ENCODE results near the gene RBL2. TPM values are rescaled to one million over a fixed set of nuclear protein-coding genes. Genes with fewer than 3 reads are reported as not detected.

Gene RBL2
- total and polyA plus RNA-seq, 2 of the 13 experiments (the other 11 are each of a cell fraction or from before 2014, with no cell fraction given), result 41.2 to 60.9 TPM

DNA sequence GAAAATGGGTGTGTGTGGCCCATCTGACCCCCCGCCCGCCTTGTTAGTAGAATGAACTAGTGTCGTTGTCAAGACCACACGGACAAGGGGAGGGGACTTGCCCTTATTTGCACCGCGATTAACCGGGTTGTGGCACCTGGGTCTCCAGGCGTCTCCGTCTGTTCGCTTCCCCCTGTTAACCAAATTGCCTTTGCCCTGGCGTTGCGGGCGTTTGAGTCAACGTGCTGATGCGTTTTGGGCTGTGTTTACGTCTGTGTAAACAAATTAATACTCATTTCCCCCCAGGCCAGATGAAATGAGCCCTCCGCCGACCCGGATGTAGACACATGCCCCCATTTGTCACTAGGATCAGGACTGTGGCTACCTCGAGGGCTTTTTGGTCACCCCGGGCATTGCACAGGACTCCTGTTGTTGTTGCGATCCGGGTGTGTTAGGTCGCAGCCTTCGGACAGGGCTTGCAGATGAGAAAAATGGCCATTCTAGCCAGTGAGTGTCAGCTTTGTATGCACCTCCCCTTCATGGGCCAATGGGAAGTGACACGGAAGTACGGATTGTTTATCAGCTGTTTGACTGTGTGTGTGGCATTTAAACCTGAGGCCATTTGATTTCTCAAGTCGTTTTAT lies 906 bp downstream of the RBL2 start (continued):
- TF ChIP-seq, protein P1, sequence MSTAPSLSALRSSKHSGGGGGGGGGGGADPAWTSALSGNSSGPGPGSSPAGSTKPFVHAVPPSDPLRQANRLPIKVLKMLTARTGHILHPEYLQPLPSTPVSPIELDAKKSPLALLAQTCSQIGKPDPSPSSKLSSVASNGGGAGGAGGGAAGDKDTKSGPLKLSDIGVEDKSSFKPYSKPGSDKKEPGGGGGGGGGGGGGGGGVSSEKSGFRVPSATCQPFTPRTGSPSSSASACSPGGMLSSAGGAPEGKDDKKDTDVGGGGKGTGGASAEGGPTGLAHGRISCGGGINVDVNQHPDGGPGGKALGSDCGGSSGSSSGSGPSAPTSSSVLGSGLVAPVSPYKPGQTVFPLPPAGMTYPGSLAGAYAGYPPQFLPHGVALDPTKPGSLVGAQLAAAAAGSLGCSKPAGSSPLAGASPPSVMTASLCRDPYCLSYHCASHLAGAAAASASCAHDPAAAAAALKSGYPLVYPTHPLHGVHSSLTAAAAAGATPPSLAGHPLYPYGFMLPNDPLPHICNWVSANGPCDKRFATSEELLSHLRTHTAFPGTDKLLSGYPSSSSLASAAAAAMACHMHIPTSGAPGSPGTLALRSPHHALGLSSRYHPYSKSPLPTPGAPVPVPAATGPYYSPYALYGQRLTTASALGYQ (CRISPR knock-in tag; IDR thresholded peaks at IDR 0.05), result no peak
- TF ChIP-seq HHEX (CRISPR knock-in tag; IDR thresholded peaks at IDR 0.05), result no peak
- TF ChIP-seq, protein P2, sequence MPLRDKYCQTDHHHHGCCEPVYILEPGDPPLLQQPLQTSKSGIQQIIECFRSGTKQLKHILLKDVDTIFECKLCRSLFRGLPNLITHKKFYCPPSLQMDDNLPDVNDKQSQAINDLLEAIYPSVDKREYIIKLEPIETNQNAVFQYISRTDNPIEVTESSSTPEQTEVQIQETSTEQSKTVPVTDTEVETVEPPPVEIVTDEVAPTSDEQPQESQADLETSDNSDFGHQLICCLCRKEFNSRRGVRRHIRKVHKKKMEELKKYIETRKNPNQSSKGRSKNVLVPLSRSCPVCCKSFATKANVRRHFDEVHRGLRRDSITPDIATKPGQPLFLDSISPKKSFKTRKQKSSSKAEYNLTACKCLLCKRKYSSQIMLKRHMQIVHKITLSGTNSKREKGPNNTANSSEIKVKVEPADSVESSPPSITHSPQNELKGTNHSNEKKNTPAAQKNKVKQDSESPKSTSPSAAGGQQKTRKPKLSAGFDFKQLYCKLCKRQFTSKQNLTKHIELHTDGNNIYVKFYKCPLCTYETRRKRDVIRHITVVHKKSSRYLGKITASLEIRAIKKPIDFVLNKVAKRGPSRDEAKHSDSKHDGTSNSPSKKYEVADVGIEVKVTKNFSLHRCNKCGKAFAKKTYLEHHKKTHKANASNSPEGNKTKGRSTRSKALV (CRISPR knock-in tag; IDR thresholded peaks at IDR 0.05), result no peak
- TF ChIP-seq ZNF24 (IDR thresholded peaks at IDR 0.05), result no peak
- no peak for TF ChIP-seq XRCC5 (optimal IDR thresholded peaks at IDR 0.05; ENCODE audit: low read length)
- TF ChIP-seq, protein P3, sequence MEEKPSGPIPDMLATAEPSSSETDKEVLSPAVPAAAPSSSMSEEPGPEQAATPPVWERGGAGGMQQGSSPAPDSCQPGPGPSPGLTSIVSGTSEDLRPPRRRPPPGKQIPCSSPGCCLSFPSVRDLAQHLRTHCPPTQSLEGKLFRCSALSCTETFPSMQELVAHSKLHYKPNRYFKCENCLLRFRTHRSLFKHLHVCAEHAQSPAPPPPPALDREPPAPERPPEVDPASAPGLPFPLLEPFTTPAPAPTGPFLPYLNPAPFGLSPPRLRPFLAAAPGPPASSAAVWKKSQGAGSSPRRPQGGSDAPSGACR (CRISPR knock-in tag; IDR thresholded peaks at IDR 0.05), result 0 out of 2 replicates have a peak, but pooled peaks have one; percentile 20
- no peak for TF ChIP-seq ETV5 (CRISPR knock-in tag; IDR thresholded peaks at IDR 0.05; ENCODE audit: borderline replicate concordance)
- TF ChIP-seq, protein P4, sequence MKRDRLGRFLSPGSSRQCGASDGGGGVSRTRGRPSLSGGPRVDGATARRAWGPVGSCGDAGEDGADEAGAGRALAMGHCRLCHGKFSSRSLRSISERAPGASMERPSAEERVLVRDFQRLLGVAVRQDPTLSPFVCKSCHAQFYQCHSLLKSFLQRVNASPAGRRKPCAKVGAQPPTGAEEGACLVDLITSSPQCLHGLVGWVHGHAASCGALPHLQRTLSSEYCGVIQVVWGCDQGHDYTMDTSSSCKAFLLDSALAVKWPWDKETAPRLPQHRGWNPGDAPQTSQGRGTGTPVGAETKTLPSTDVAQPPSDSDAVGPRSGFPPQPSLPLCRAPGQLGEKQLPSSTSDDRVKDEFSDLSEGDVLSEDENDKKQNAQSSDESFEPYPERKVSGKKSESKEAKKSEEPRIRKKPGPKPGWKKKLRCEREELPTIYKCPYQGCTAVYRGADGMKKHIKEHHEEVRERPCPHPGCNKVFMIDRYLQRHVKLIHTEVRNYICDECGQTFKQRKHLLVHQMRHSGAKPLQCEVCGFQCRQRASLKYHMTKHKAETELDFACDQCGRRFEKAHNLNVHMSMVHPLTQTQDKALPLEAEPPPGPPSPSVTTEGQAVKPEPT (CRISPR knock-in tag; IDR thresholded peaks at IDR 0.05; ENCODE audit: low read depth), result no peak
- TF ChIP-seq ZNF747 (CRISPR knock-in tag; IDR thresholded peaks at IDR 0.05; ENCODE audit: borderline replicate concordance), result peak; percentile 12; the same call in 1 of the 2 replicates
- TF ChIP-seq ZNF547 (CRISPR knock-in tag; IDR thresholded peaks at IDR 0.05), result peak; percentile 24; the same call in 1 of the 2 replicates
- TF ChIP-seq FOXA3 (CRISPR knock-in tag; IDR thresholded peaks at IDR 0.05), result 0 out of 2 replicates have a peak, but pooled peaks have one; percentile 6
- TF ChIP-seq, protein P5, sequence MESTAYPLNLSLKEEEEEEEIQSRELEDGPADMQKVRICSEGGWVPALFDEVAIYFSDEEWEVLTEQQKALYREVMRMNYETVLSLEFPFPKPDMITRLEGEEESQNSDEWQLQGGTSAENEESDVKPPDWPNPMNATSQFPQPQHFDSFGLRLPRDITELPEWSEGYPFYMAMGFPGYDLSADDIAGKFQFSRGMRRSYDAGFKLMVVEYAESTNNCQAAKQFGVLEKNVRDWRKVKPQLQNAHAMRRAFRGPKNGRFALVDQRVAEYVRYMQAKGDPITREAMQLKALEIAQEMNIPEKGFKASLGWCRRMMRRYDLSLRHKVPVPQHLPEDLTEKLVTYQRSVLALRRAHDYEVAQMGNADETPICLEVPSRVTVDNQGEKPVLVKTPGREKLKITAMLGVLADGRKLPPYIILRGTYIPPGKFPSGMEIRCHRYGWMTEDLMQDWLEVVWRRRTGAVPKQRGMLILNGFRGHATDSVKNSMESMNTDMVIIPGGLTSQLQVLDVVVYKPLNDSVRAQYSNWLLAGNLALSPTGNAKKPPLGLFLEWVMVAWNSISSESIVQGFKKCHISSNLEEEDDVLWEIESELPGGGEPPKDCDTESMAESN (CRISPR knock-in tag; conservative IDR thresholded peaks at IDR 0.05), result peak; percentile 55; the same call in 1 of the 2 replicates
- TF ChIP-seq ZNF501 (CRISPR knock-in tag; IDR thresholded peaks at IDR 0.05), result 0 out of 2 replicates have a peak, but pooled peaks have one; percentile 37
- no peak; the same call in 1 of the 2 replicates for TF ChIP-seq NFE2L1 (CRISPR knock-in tag; IDR thresholded peaks at IDR 0.05; ENCODE audit: borderline replicate concordance)
- peak; percentile 63; the same call in 1 of the 2 replicates for TF ChIP-seq ZMYM2 (CRISPR knock-in tag; IDR thresholded peaks at IDR 0.05)
- 0 out of 2 replicates have a peak, but pooled peaks have one; percentile 26 for TF ChIP-seq HDAC2 (CRISPR knock-in tag; IDR thresholded peaks at IDR 0.05)
- TF ChIP-seq ZNF232 (CRISPR knock-in tag; IDR thresholded peaks at IDR 0.05; ENCODE audit: borderline replicate concordance), result no peak
- TF ChIP-seq NONO (IDR thresholded peaks at IDR 0.05), result no peak
- TF ChIP-seq NONO (CRISPR knock-in tag; conservative IDR thresholded peaks at IDR 0.05), result no peak; the same call in 1 of the 2 replicates
- TF ChIP-seq, protein P6, sequence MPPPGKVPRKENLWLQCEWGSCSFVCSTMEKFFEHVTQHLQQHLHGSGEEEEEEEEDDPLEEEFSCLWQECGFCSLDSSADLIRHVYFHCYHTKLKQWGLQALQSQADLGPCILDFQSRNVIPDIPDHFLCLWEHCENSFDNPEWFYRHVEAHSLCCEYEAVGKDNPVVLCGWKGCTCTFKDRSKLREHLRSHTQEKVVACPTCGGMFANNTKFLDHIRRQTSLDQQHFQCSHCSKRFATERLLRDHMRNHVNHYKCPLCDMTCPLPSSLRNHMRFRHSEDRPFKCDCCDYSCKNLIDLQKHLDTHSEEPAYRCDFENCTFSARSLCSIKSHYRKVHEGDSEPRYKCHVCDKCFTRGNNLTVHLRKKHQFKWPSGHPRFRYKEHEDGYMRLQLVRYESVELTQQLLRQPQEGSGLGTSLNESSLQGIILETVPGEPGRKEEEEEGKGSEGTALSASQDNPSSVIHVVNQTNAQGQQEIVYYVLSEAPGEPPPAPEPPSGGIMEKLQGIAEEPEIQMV (CRISPR knock-in tag; IDR thresholded peaks at IDR 0.05; ENCODE audit: low read depth), result no peak

Data from HepG2 (cell line).